Mammary epithelial cell (primary cell): Measurements from ENCODE around the gene BSN.

Experiments used
- CTCF ChIP-seq, 2 donors: IDR thresholded peaks in 1 of 2; conservative IDR thresholded peaks in 1 of 2; 2 replicates each; pipeline ENCODE4 v1.5.1; 2011 to 2012; ENCODE audit warnings: inconsistent platforms in 2 of 2, low read length in 2 of 2, mild to moderate bottlenecking in 2 of 2, control low read depth in 1 of 2, low read depth in 1 of 2; ENCODE audit not compliant: insufficient read depth in 1 of 2; ENCODE audit errors: extremely low read depth in 1 of 2
- EZH2 ChIP-seq: IDR thresholded peaks from 2 replicates; pipeline ENCODE4 v1.6.1; 2012; ENCODE audit warnings: low read length, inconsistent platforms, borderline replicate concordance

- no peak for TF ChIP-seq EZH2
- TF ChIP-seq CTCF (conservative IDR thresholded peaks at IDR 0.05 in 1 of 2, IDR thresholded peaks at IDR 0.05 in 1 of 2; ENCODE audit: extremely low read depth in 1 of 2, insufficient read depth in 1 of 2, low read depth in 1 of 2, low read length in 2 of 2), result no peak
These were observed 87.8 kb downstream of the BSN start for GRCh38 chr3:49641921-49642707.
